Lower lobe of right lung (tissue), 2 donors: ENCODE results near the gene MEMO1. TPM values are rescaled to one million over a fixed set of nuclear protein-coding genes. Genes with fewer than 3 reads are reported as not detected.
"Not testable (repeated sequence)": the region's sequence is repeated elsewhere in the genome, so short reads cannot be mapped to it uniquely, and the experiment has no call there.

Experiments
- ATAC-seq, 2 donors: fragments of 200-7000 bp; cut with Tn5 transposase; one replicate each; pipeline ENCODE4 v1.9.1; 2020 to 2022; ENCODE audit warnings: mild to moderate bottlenecking in 2 of 2, moderate library complexity in 2 of 2
- DNase-seq: peaks from one replicate; pipeline ENCODE4 v3.0.0-alpha.2; 2020
- H3K27ac ChIP-seq: fragments of 200-600 bp; one replicate; pipeline ENCODE4 v1.8.0; 2022
- H3K27me3 ChIP-seq: fragments of 200-600 bp; one replicate; pipeline ENCODE4 v1.8.0; 2022; ENCODE audit warnings: low read depth
- H3K36me3 ChIP-seq: fragments of 200-600 bp; one replicate; pipeline ENCODE4 v1.8.0; 2022; ENCODE audit warnings: mild to moderate bottlenecking
- H3K4me1 ChIP-seq: fragments of 200-600 bp; one replicate; pipeline ENCODE4 v1.8.0; 2022
- H3K4me3 ChIP-seq: fragments of 200-600 bp; one replicate; pipeline ENCODE4 v1.8.0; 2022; ENCODE audit warnings: mild to moderate bottlenecking
- H3K9me3 ChIP-seq: fragments of 200-600 bp; one replicate; pipeline ENCODE4 v1.8.0; 2022
- CTCF ChIP-seq: fragments of 200-600 bp; IDR thresholded peaks from one replicate; pipeline ENCODE4 v1.8.0; 2022; ENCODE audit warnings: antibody characterized with exemption, mild to moderate bottlenecking
- intact Hi-C: fragments of 100-400 bp; cut with DNase I; formaldehyde crosslinking; loops from one replicate; pipeline ENCODE4 v1.11.0; 2022
- total RNA-seq: library from RNA; stranded (reverse); fragmentation: NEBNext Ultra II Directional; extraction: Animal tissue kit (Norgen Biotek cat#: 25700); gene quantifications from one replicate; pipeline ENCODE4 v1.2.1, GENCODE V29; 2021
- donor health status: DM: no; HTN: yes; CAD: no; lungs with severe emphysema.

The MEMO1 gene
- total RNA-seq, 1 donor from 2014 or later = 35.7 TPM

- intact Hi-C loops = no loop called here
- Histone ChIP-seq H3K27me3 (no peaks in the 10 kb centered on the region), H3K36me3 (peaks cover 15% of the 10 kb centered on the region), H3K27ac (no peak overlapping the region), H3K9me3 (no peaks in the 10 kb centered on the region), H3K4me1 (no peaks in the 10 kb centered on the region), H3K4me3 (no peak overlapping the region)
- DNase-seq (no peak), ATAC-seq (no peak)
- peak; percentile 17 for TF ChIP-seq CTCF
Measured at GRCh38 chr2:31886700-31887099, 124.1 kb downstream of the MEMO1 start.

GRCh38 chr2:31877008-31877407 lies 133.8 kb downstream of the MEMO1 start:
- H3K4me3 ChIP-seq = no peak overlapping the region
- H3K9me3 ChIP-seq = no peaks in the 10 kb centered on the region
- no peaks in the 10 kb centered on the region for H3K4me1 ChIP-seq
- ATAC-seq = no peak
- intact Hi-C loops = no loop called here
- no peaks in the 10 kb centered on the region for H3K27me3 ChIP-seq
- no peak for TF ChIP-seq CTCF
- H3K36me3 ChIP-seq = no peaks in the 10 kb centered on the region
- no peak for DNase-seq
- H3K27ac ChIP-seq = no peak overlapping the region

GRCh38 chr2:31874071-31874470 lies 136.7 kb downstream of the MEMO1 start:
- ATAC-seq (no peak), DNase-seq (no peak)
- no peak overlapping the region for H3K4me3 ChIP-seq
- no peaks in the 10 kb centered on the region for H3K36me3 ChIP-seq
- intact Hi-C loops = no loop called here
- no peak overlapping the region for H3K27ac ChIP-seq
- H3K9me3 ChIP-seq = no peaks in the 10 kb centered on the region
- TF ChIP-seq CTCF = no peak
- no peaks in the 10 kb centered on the region for H3K27me3 ChIP-seq
- no peaks in the 10 kb centered on the region for H3K4me1 ChIP-seq

DNA sequence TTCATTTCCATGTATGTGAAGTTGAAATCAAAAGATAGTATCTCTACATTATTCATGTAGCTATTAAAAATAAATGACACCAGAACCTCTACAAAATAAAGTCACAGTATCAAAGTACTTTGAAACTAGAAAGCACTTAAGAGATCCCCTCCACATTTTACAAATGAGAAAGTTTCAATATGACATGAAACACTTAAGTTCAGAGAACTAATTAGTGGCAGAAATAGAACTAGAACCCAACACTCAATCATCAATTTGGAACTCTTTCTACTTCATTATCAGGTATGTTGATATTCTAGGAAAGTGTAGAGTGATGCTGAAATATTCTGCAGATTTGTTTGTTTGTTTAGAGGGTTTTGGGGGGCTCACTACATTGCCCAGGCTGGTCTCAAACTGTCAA lies 145.6 kb downstream of the MEMO1 start:
- H3K4me1 ChIP-seq = no peaks in the 10 kb centered on the region
- intact Hi-C loops = no loop called here
- ATAC-seq (no peak), DNase-seq (no peak)
- H3K27ac ChIP-seq = no peak overlapping the region
- peaks cover 12% of the 10 kb centered on the region for H3K36me3 ChIP-seq
- TF ChIP-seq CTCF = no peak
- no peaks in the 10 kb centered on the region for H3K27me3 ChIP-seq
- no peaks in the 10 kb centered on the region for H3K9me3 ChIP-seq
- no peak overlapping the region for H3K4me3 ChIP-seq

DNA sequence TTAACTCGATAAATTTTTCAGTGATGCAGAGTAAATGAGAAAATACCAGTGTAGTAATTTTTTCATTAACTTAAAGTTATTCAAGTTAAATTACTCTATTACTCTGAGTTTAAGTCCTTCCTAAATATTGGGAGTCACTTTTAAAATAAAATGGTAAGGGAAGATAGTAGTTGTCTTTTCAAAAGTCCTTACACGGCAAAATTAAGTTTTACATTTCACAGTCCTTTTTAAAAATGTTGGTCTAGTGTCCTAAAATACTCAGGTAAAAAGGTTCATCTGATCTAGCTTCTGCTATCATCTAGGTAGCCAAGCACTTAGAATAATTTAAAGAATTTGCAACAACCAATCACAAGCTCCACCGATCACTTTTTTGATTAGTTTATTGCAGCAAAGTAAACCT lies 146.9 kb downstream of the MEMO1 start:
- H3K27me3 ChIP-seq = no peaks in the 10 kb centered on the region
- H3K4me3 ChIP-seq = no peak overlapping the region
- intact Hi-C loops = no loop called here
- no peak for ATAC-seq
- H3K27ac ChIP-seq = no peak overlapping the region
- peaks cover 12% of the 10 kb centered on the region for H3K36me3 ChIP-seq
- no peak for DNase-seq
- no peaks in the 10 kb centered on the region for H3K9me3 ChIP-seq
- no peak for TF ChIP-seq CTCF
- no peaks in the 10 kb centered on the region for H3K4me1 ChIP-seq

GRCh38 chr2:31863015-31863656 lies 147.7 kb downstream of the MEMO1 start:
- H3K4me1 ChIP-seq, H3K27me3 ChIP-seq, ATAC-seq, intact Hi-C loops, H3K9me3 ChIP-seq, DNase-seq, H3K27ac ChIP-seq, H3K4me3 ChIP-seq: not testable (repeated sequence)
- peaks cover 12% of the 10 kb centered on the region for H3K36me3 ChIP-seq
